Measurements from ENCODE around the gene BCL6B.
A peak's percentile ranks its signal among the peaks of the same experiment; 100 is the strongest.

Gene BCL6B

GRCh38 chr17:7011415-7011814 lies 11.4 kb upstream of the BCL6B start:
- no peak for DNase-seq

DNA sequence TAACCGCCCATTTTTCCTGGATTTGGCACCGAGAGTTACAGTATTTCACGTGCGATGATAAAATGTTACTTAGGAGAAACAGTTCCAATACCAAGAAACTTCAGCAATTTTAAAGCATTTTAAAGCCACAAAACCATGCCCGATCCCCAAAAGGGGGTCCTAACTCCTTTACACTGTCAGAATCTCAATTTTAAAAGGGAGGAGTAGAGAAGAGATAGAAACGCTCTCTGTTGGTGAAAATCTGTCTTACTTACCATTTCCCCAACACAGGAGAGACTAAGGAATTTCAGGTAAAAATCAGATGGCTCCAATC lies 11.0 kb upstream of the BCL6B start:
- no peak for DNase-seq

GRCh38 chr17:7014261-7014994 lies 8.4 kb upstream of the BCL6B start:
- peak; percentile 99 for DNase-seq

- DNase-seq = peak; percentile 89 to 92
Observed at GRCh38 chr17:7014995-7015958, 7.6 kb upstream of the BCL6B start.

GRCh38 chr17:7016418-7016817 lies 6.4 kb upstream of the BCL6B start:
- no peak for DNase-seq

GRCh38 chr17:7016886-7017826 lies 5.7 kb upstream of the BCL6B start:
- no peak for DNase-seq

- peak in 1 of 2 donors; percentile 33 for DNase-seq
Observed at GRCh38 chr17:7017827-7018200, 5.0 kb upstream of the BCL6B start.

GRCh38 chr17:7018331-7018964 lies 4.4 kb upstream of the BCL6B start:
- DNase-seq = no peak

- no peak for DNase-seq
Observed at GRCh38 chr17:7019367-7019766, 3.5 kb upstream of the BCL6B start.

GRCh38 chr17:7019839-7020519 lies 2.9 kb upstream of the BCL6B start:
- DNase-seq = no peak

- no peak for DNase-seq
Observed at GRCh38 chr17:7020894-7021664, 1.8 kb upstream of the BCL6B start.

GRCh38 chr17:7021993-7022778 lies 664 bp upstream of the BCL6B start:
- peak; percentile 80 to 85 for DNase-seq

DNA sequence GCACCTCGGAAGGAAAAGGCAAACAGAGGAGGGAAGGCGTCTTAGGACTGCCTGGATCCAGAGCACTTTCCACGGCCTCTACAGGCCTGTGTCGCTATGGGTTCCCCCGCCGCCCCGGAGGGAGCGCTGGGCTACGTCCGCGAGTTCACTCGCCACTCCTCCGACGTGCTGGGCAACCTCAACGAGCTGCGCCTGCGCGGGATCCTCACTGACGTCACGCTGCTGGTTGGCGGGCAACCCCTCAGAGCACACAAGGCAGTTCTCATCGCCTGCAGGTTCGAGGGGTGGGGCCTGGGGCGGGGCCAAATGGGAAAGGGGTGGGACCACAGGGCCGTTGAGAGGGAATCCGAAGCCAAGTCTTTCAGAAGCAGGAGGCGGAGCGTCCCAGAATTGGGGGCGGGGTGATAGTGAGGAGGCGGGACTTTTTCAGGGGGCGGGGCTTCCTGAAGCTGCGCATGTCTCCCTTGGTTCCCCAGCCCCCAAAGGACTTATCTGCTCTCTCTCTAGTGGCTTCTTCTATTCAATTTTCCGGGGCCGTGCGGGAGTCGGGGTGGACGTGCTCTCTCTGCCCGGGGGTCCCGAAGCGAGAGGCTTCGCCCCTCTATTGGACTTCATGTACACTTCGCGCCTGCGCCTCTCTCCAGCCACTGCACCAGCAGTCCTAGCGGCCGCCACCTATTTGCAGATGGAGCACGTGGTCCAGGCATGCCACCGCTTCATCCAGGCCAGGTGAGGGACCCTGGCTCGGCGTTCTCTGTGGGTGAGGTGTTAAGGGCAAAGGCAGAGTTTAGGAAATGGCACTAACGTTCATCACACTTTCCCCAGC lies 939 bp downstream of the BCL6B start:
- DNase-seq = peak; percentile 97 to 98

DNA sequence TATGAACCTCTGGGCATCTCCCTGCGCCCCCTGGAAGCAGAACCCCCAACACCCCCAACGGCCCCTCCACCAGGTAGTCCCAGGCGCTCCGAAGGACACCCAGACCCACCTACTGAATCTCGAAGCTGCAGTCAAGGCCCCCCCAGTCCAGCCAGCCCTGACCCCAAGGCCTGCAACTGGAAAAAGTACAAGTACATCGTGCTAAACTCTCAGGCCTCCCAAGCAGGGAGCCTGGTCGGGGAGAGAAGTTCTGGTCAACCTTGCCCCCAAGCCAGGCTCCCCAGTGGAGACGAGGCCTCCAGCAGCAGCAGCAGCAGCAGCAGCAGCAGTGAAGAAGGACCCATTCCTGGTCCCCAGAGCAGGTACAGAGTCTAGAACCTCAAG lies 1.5 kb downstream of the BCL6B start:
- DNase-seq = no peak

GRCh38 chr17:7025245-7025644 lies 2.4 kb downstream of the BCL6B start:
- no peak for DNase-seq

DNA sequence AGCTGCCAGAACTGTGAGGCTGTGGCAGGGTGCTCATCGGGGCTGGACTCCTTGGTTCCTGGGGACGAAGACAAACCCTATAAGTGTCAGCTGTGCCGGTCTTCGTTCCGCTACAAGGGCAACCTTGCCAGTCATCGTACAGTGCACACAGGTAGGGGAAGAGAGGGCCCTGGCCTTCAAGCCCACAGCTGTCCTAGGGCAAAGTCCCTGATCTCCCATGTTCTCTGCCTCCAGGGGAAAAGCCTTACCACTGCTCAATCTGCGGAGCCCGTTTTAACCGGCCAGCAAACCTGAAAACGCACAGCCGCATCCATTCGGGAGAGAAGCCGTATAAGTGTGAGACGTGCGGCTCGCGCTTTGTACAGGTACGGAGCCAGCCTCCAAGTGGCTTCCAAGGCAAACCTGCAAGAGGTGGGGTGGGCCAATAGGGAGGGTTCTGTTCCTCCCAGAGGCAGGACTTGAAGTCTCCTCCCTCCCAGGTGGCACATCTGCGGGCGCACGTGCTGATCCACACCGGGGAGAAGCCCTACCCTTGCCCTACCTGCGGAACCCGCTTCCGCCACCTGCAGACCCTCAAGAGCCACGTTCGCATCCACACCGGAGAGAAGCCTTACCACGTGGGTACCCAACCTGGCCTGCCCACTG lies 3.7 kb downstream of the BCL6B start:
- DNase-seq = no peak

DNA sequence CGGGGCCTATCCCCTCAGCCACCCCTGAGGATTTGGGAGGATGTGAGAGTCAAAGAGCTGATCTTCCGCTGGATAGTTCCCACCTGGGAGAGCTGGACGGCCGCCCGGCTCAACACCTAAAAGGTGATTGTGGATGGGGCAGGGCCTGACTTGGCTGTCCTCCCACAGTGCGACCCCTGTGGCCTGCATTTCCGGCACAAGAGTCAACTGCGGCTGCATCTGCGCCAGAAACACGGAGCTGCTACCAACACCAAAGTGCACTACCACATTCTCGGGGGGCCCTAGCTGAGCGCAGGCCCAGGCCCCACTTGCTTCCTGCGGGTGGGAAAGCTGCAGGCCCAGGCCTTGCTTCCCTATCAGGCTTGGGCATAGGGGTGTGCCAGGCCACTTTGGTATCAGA lies 4.5 kb downstream of the BCL6B start:
- no peak for DNase-seq

DNA sequence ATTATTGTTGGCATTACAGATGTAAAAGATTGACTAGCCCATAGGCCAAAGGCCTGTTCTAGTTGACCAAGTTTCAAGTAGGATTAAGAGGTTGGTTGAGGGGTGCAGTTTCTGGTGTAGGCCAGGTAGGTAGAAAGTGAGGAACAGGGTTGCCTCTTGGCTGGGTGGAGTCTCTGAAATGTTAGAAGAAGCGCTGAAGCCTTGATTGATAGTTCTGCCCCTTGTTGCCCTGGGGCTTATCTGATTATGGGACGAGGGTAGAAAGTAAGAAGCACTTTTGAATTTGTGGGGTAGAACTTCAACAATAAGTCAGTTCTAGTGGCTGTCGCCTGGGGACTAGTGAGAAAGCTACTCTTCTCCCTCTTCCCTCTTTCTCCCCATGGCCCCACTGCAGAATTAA lies 6.2 kb downstream of the BCL6B start:
- DNase-seq = no peak

DNA sequence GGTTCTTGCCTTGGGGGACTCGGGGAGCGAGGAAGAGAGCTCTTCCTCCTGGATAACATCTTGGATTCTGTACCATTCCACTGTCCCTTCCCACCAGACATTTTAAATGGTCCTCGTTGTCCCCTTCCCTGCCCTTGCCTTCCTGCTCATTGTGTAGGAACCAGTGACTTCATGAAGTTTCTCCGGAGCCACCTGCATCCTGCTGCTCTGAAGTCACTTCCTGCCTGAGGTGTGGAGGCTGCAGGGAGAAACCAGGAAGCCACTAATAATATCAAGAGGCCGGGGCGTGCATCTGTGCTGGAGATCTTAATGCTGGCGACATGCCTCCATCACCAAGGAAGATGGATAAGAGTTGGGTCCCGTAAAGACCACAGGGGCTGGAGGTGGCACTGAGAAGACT lies 6.8 kb downstream of the BCL6B start:
- peak; percentile 38 to 58 for DNase-seq
